H1 (cell line): ENCODE measurements around the gene KIF5A. TPM values are rescaled to one million over a fixed set of nuclear protein-coding genes. Genes with fewer than 3 reads are reported as not detected.

Experiments used
- CTCF ChIA-PET: fragments of 300-600 bp; sonication (Branson Sonifier 250); formaldehyde crosslinking; loops from one replicate; lab custom pipeline; 2021; ENCODE audit not compliant: partially characterized antibody; lab: Charles Lee
- POLR2A ChIA-PET: fragments of 300-600 bp; sonication (Branson Sonifier 250); formaldehyde crosslinking; loops from one replicate; lab custom pipeline; 2021; ENCODE audit warnings: inconsistent platforms; ENCODE audit not compliant: partially characterized antibody; lab: Charles Lee
- DNase-seq, 2 experiments: peaks; one replicate each; pipeline versions ENCODE4 v3.0.0 to v3.0.0-alpha.2; 2010 to 2022; ENCODE audit warnings: low spot score in 2 of 2, low read depth in 1 of 2, mixed read lengths in 1 of 2
- FAIRE-seq: peaks from 2 replicates; lab custom pipeline; 2011; peaks lifted over from hg19 to GRCh38; lab: Jason Lieb, UNC
- H2AFZ ChIP-seq: 2 replicates; pipeline ENCODE4 v1.8.1; 2012; ENCODE audit warnings: low read length, inconsistent platforms
- H2AK5ac ChIP-seq: 2 replicates; pipeline ENCODE4 v1.6.1; 2013; ENCODE audit warnings: low read depth, low read length
- H2BK120ac ChIP-seq: replicated peaks from 2 replicates; pipeline ENCODE3; 2013; ENCODE audit warnings: low read depth, low read length, inconsistent platforms
- H2BK12ac ChIP-seq: 2 replicates; pipeline ENCODE4 v1.6.1; 2013; ENCODE audit warnings: low read depth, low read length
- H2BK15ac ChIP-seq: 2 replicates; pipeline ENCODE4 v1.6.1; 2013; ENCODE audit warnings: low read length
- H2BK20ac ChIP-seq: 2 replicates; pipeline ENCODE4 v1.6.1; 2013; ENCODE audit warnings: low read length
- H2BK5ac ChIP-seq: 2 replicates; pipeline ENCODE4 v1.6.1; 2013; ENCODE audit warnings: low read depth, low read length
- H3K14ac ChIP-seq: 2 replicates; pipeline ENCODE4 v1.6.1; 2013; ENCODE audit warnings: inconsistent platforms; ENCODE audit not compliant: insufficient read length
- H3K18ac ChIP-seq: 2 replicates; pipeline ENCODE4 v1.6.1; 2013; ENCODE audit warnings: low read length; ENCODE audit errors: extremely low read depth
- H3K23ac ChIP-seq: 2 replicates; pipeline ENCODE4 v1.6.1; 2013; ENCODE audit warnings: inconsistent platforms; ENCODE audit not compliant: insufficient read length
- H3K23me2 ChIP-seq: 2 replicates; pipeline ENCODE4 v1.6.1; 2013; ENCODE audit warnings: low read depth, low read length
- H3K27ac ChIP-seq: 2 replicates; pipeline ENCODE4 v1.6.1; 2011; ENCODE audit warnings: low read depth, low read length, inconsistent platforms
- H3K27me3 ChIP-seq, 4 experiments: replicated peaks in 1 of 4; 1 replicate in 1 of 4; 2 replicates in 3 of 4; pipeline versions ENCODE4 v1.6.1 to v1.8.1; 2011 to 2013; ENCODE audit warnings: low read length in 3 of 4, mild to moderate bottlenecking in 3 of 4, inconsistent platforms in 2 of 4, mixed read lengths in 2 of 4, moderate library complexity in 1 of 4; ENCODE audit not compliant: control insufficient read depth in 3 of 4, insufficient read depth in 3 of 4; ENCODE audit errors: extremely low read depth in 1 of 4
- H3K36me3 ChIP-seq, 4 experiments: 2 replicates each; pipeline versions ENCODE4 v1.6.1 to v1.8.1; 2011 to 2013; ENCODE audit warnings: mild to moderate bottlenecking in 4 of 4, low read length in 3 of 4, moderate library complexity in 2 of 4, control low read depth in 1 of 4, inconsistent platforms in 1 of 4; ENCODE audit not compliant: insufficient read depth in 4 of 4, control insufficient read depth in 2 of 4
- H3K4ac ChIP-seq: replicated peaks from 2 replicates; pipeline ENCODE3; 2013; ENCODE audit warnings: low read length, low read depth, mixed read lengths, inconsistent platforms; ENCODE audit not compliant: insufficient read length
- H3K4me1 ChIP-seq, 4 experiments: replicated peaks in 1 of 4; 1 replicate in 1 of 4; 2 replicates in 3 of 4; pipeline versions ENCODE4 v1.6.1 to v1.8.1; 2011 to 2013; ENCODE audit warnings: low read length in 3 of 4, inconsistent platforms in 2 of 4, mixed read lengths in 1 of 4; ENCODE audit not compliant: insufficient read depth in 4 of 4, control insufficient read depth in 3 of 4
- H3K4me2 ChIP-seq, 2 experiments: 2 replicates each; pipeline versions ENCODE4 v1.6.1 to v1.8.1; 2011 to 2013; ENCODE audit warnings: low read depth in 2 of 2, low read length in 2 of 2, control low read depth in 1 of 2, inconsistent platforms in 1 of 2, mild to moderate bottlenecking in 1 of 2; ENCODE audit not compliant: insufficient read depth in 1 of 2
- H3K4me3 ChIP-seq, 4 experiments: fragments of 200-600, 300-600 bp in 1 of 4; sonication (generic), shearing (Covaris generic), sonication (Bioruptor Twin) in 1 of 4; 2 replicates each; pipeline versions ENCODE4 v1.5.1 to v1.8.1; 2011 to 2016; ENCODE audit warnings: low read length in 4 of 4, low read depth in 3 of 4, control low read depth in 2 of 4, inconsistent platforms in 2 of 4, mild to moderate bottlenecking in 2 of 4, mixed read lengths in 1 of 4, moderate library complexity in 1 of 4; ENCODE audit not compliant: insufficient read depth in 2 of 4; ENCODE audit errors: extremely low read depth in 1 of 4
- H3K56ac ChIP-seq: replicated peaks from 2 replicates; pipeline ENCODE3; 2013; ENCODE audit warnings: low read depth, mild to moderate bottlenecking, mixed read lengths, low read length, inconsistent platforms; ENCODE audit not compliant: insufficient read length
- H3K79me1 ChIP-seq: 2 replicates; pipeline ENCODE4 v1.6.1; 2013; ENCODE audit warnings: low read depth, low read length, control low read depth
- H3K79me2 ChIP-seq, 2 experiments: 2 replicates each; pipeline versions ENCODE4 v1.6.1 to v1.8.1; 2012 to 2013; ENCODE audit warnings: low read length in 2 of 2, mild to moderate bottlenecking in 2 of 2, inconsistent platforms in 1 of 2; ENCODE audit not compliant: insufficient read depth in 2 of 2, control insufficient read depth in 1 of 2
- H3K9ac ChIP-seq, 4 experiments: replicated peaks in 1 of 4; 1 replicate in 1 of 4; 2 replicates in 3 of 4; pipeline versions ENCODE4 v1.6.1 to v1.8.1; 2011 to 2013; ENCODE audit warnings: low read depth in 3 of 4, low read length in 3 of 4, control low read depth in 2 of 4, mild to moderate bottlenecking in 2 of 4, moderate library complexity in 2 of 4, inconsistent platforms in 1 of 4; ENCODE audit errors: extremely low read depth in 1 of 4
- H3K9me3 ChIP-seq, 2 experiments: 2 replicates each; pipeline versions ENCODE4 v1.6.1 to v1.8.1; 2012 to 2013; ENCODE audit warnings: mild to moderate bottlenecking in 2 of 2, moderate library complexity in 2 of 2, control low read depth in 1 of 2, inconsistent platforms in 1 of 2, low read depth in 1 of 2, low read length in 1 of 2, mixed read lengths in 1 of 2; ENCODE audit not compliant: insufficient read depth in 2 of 2
- H4K20me1 ChIP-seq, 2 experiments: replicated peaks in 1 of 2; 2 replicates each; pipeline versions ENCODE3 to v1.8.1; 2011 to 2013; ENCODE audit warnings: inconsistent platforms in 2 of 2, low read length in 2 of 2, mild to moderate bottlenecking in 1 of 2; ENCODE audit not compliant: insufficient read depth in 2 of 2, control insufficient read depth in 1 of 2
- H4K5ac ChIP-seq: 2 replicates; pipeline ENCODE4 v1.6.1; 2013; ENCODE audit warnings: low read length, low read depth, mixed read lengths, inconsistent platforms; ENCODE audit not compliant: insufficient read length
- H4K8ac ChIP-seq: 2 replicates; pipeline ENCODE4 v1.8.0; 2013; ENCODE audit warnings: mild to moderate bottlenecking, moderate library complexity, low read length, inconsistent platforms; ENCODE audit not compliant: insufficient read depth; ENCODE audit errors: extremely low read depth
- H4K91ac ChIP-seq: replicated peaks from 2 replicates; pipeline ENCODE3; 2013; ENCODE audit warnings: low read length, mixed read lengths, inconsistent platforms; ENCODE audit not compliant: insufficient read length
- ASH2L ChIP-seq: fragments of 200-600, 300-600 bp; sonication (generic); IDR thresholded peaks from one replicate; pipeline ENCODE4 v1.7.1; 2017; ENCODE audit warnings: low read length
- BACH1 ChIP-seq: IDR thresholded peaks from 2 replicates; pipeline ENCODE4 v1.6.1; 2012; ENCODE audit warnings: low read length, improper control_type of control experiment
- CREB1 ChIP-seq: IDR thresholded peaks from 2 replicates; pipeline ENCODE4 v1.6.1; 2012; ENCODE audit warnings: inconsistent platforms
- EP300 ChIP-seq, 2 experiments: IDR thresholded peaks; 1 replicate in 1 of 2; 2 replicates in 1 of 2; pipeline ENCODE4 v1.6.1; 2011 to 2012; ENCODE audit warnings: low read depth in 2 of 2, low read length in 2 of 2, mild to moderate bottlenecking in 2 of 2, borderline replicate concordance in 1 of 2, inconsistent platforms in 1 of 2, moderate library complexity in 1 of 2
- JUN ChIP-seq: IDR thresholded peaks from 2 replicates; pipeline ENCODE4 v1.6.1; 2011; ENCODE audit warnings: low read depth, mild to moderate bottlenecking, improper control_type of control experiment, low read length
- KDM4A ChIP-seq: IDR thresholded peaks from one replicate; pipeline ENCODE4 v1.7.1; 2012; ENCODE audit warnings: low read depth, mild to moderate bottlenecking, moderate library complexity, low read length, inconsistent platforms; ENCODE audit not compliant: severe bottlenecking
- MAFK ChIP-seq: IDR thresholded peaks from 2 replicates; pipeline ENCODE4 v1.6.1; 2012; ENCODE audit warnings: low read depth, mild to moderate bottlenecking, improper control_type of control experiment, low read length
- NANOG ChIP-seq: IDR thresholded peaks from 2 replicates; pipeline ENCODE4 v1.6.1; 2011; ENCODE audit warnings: low read length, low read depth, mild to moderate bottlenecking, inconsistent platforms; ENCODE audit not compliant: insufficient read depth, poor library complexity, severe bottlenecking
- POLR2A ChIP-seq, 2 experiments: IDR thresholded peaks; 1 replicate in 1 of 2; 2 replicates in 1 of 2; pipeline ENCODE4 v1.6.1; 2011; ENCODE audit warnings: low read depth in 2 of 2, low read length in 2 of 2, mild to moderate bottlenecking in 2 of 2; ENCODE audit errors: control extremely low read depth in 1 of 2
- POLR2AphosphoS5 ChIP-seq: IDR thresholded peaks from 2 replicates; pipeline ENCODE4 v1.6.1; 2011; ENCODE audit warnings: low read depth, low read length
- RNF2 ChIP-seq: fragments of 200-900, 300-1000 bp; sonication (generic); IDR thresholded peaks from 2 replicates; pipeline ENCODE4 v1.7.1; 2016; ENCODE audit warnings: borderline replicate concordance, low read depth, mild to moderate bottlenecking, antibody characterized with exemption, low read length; ENCODE audit not compliant: poor library complexity, severe bottlenecking; ENCODE audit errors: missing control alignments
- TAF7 ChIP-seq: optimal IDR thresholded peaks from 2 replicates; pipeline ENCODE3; 2011; ENCODE audit warnings: low read depth, mild to moderate bottlenecking, inconsistent platforms, low read length, moderate library complexity, borderline replicate concordance
- TBP ChIP-seq: IDR thresholded peaks from 2 replicates; pipeline ENCODE4 v1.6.1; 2011; ENCODE audit warnings: low read depth, low read length, improper control_type of control experiment
- WGBS, 2 experiments: shearing (Covaris generic) in 1 of 2; methylation state at CpG; one replicate each; pipeline versions ENCODE4 v1.1.6 to v1.1.7; 2013 to 2015; ENCODE audit warnings: low lambda C conversion rate in 2 of 2, mixed read lengths in 2 of 2, inconsistent platforms in 1 of 2, low coverage in 1 of 2, missing lambda C conversion rate in 1 of 2; ENCODE audit not compliant: insufficient replicate concordance in 2 of 2, insufficient coverage in 1 of 2, insufficient read length in 1 of 2; ENCODE audit errors: extremely low coverage in 1 of 2, missing lambda C conversion rate in 1 of 2; 5-methylcytosine and 5-hydroxymethylcytosine counted together
- polyA plus RNA-seq, 7 experiments: library from polyadenylated mRNA; depleted of rRNA in 3 of 7; stranded (reverse) in 5 of 7; unstranded in 2 of 7; fragments of >200 nt in 5 of 7; fragments of 200-250 nt in 2 of 7; gene quantifications; 1 replicate in 5 of 7; 2 replicates in 1 of 7; 4 replicates in 1 of 7; pipeline versions ENCODE4 v1.2.1 to v1.2.3, GENCODE V29; 2011 to 2013; ENCODE audit warnings: missing spikeins in 2 of 7, mixed read lengths in 2 of 7
- total RNA-seq: library from RNA; stranded (reverse); fragmentation: NEBNext Ultra II Directional; extraction: Animal tissue kit (Norgen Biotek cat#: 25700); gene quantifications from 2 replicates; pipeline ENCODE4 v1.2.1, GENCODE V29; 2021

KIF5A gene
- total and polyA plus RNA-seq, 2 of the 8 experiments (the other 6 are each of a cell fraction or from before 2014, with no cell fraction given), result 10.7 to 21.9 TPM

GRCh38 chr12:57610554-57611107 is 60.8 kb downstream of the KIF5A start:
- Histone ChIP-seq H3K79me2 (0 out of 4 replicates have a peak, but pooled peaks cover 0 to 5% of the 10 kb centered on the region in 2 experiments), H2BK120ac (no peak overlapping the region), H3K9ac (no peak overlapping the region), H3K18ac (peak overlapping the region; percentile 48), H3K4me3 (peak overlapping the region; percentile 50 to 73 (median 56)), H4K5ac (no peak overlapping the region), H4K8ac (no peak overlapping the region; the same call in 1 of the 2 replicates), H4K91ac (no peak overlapping the region), H3K9me3 (no peaks in the 10 kb centered on the region), H2BK12ac (no peak overlapping the region), H3K27me3 (peaks cover 4 to 53% (median 41%) of the 10 kb centered on the region in 4 experiments), H3K56ac (peak overlapping the region; percentile 6), H4K20me1 (peaks cover 0 to 2% of the 10 kb centered on the region in 2 experiments), H3K23me2 (peaks cover 19% of the 10 kb centered on the region; the same call in 1 of the 2 replicates), H2BK5ac (no peak overlapping the region), H3K4me1 (peaks cover 8 to 17% (median 12%) of the 10 kb centered on the region in 4 experiments), H2AFZ (no peak overlapping the region), H2BK20ac (no peak overlapping the region), H3K4ac (no peak overlapping the region), H3K79me1 (no peaks in the 10 kb centered on the region), H3K4me2 (peak overlapping the region; percentile 88 to 97), H2BK15ac (no peak overlapping the region; the same call in 1 of the 2 replicates), H3K14ac (no peak overlapping the region), H2AK5ac (no peak overlapping the region), H3K27ac (no peak overlapping the region), H3K23ac (no peak overlapping the region), H3K36me3 (peaks cover 0 to 5% (median 3%) of the 10 kb centered on the region in 4 experiments; a peak in 3 of 8 replicates)
- DNase-seq (peak in 1 of 2 experiments; percentile 78), FAIRE-seq (no peak)
- POLR2A ChIA-PET, result interaction anchor here (0.9 to 6.8 kb wide), 14 partner anchors 9 to 137 kb away, joined by 3 to 45 read pairs (median 7); partner anchors contain the start of genes AGAP2, PIP4K2C and TSPAN31
- CTCF ChIA-PET, result interaction anchor here (0.6 to 12.5 kb wide), 8 partner anchors 9 to 384 kb away, joined by 3 to 124 read pairs (median 3); partner anchors contain the start of genes B4GALNT1 and CTDSP2
- 2% methylated on average over 26 of the region's 29 CpGs; no CpG with 5 or more reads in 1 of the 2 experiments for WGBS, 2 experiments
- TF ChIP-seq POLR2A (IDR thresholded peaks at IDR 0.05; ENCODE audit: control extremely low read depth in 1 of 2, low read depth in 2 of 2, low read length in 2 of 2), result no peak
- TF ChIP-seq KDM4A, result peak; percentile 71
- no peak for TF ChIP-seq POLR2AphosphoS5
- TF ChIP-seq ASH2L, result no peak
- TF ChIP-seq TBP, result no peak
- TF ChIP-seq BACH1, result no peak
- TF ChIP-seq CREB1, result no peak
- TF ChIP-seq MAFK, result no peak
- no peak for TF ChIP-seq RNF2
- no peak for TF ChIP-seq TAF7
- no peak for TF ChIP-seq NANOG
- TF ChIP-seq EP300 (IDR thresholded peaks at IDR 0.05; ENCODE audit: borderline replicate concordance in 1 of 2, low read depth in 2 of 2, low read length in 2 of 2), result no peak
- no peak for TF ChIP-seq JUN
